ENCODE results near the gene NAXD.

Gene NAXD

GRCh38 chr13:110607675-110608224 lies 7.6 kb upstream of the NAXD start:
- ChIA-PET POLR2A (no interaction called here), CTCF (interaction anchor here (0.8 kb wide), 1 partner anchor 14 kb away, joined by 3 read pairs; no protein-coding TSS in a partner anchor)
- no peak for DNase-seq (ENCODE audit: low read depth, low spot score)
- no peak overlapping the region for H3K4me3 ChIP-seq (ENCODE audit: low read depth, low read length)
- TF ChIP-seq CTCF (IDR thresholded peaks at IDR 0.05; ENCODE audit: insufficient read depth, low read length, missing control alignments): no peak

GRCh38 chr13:110610955-110611595 lies 4.3 kb upstream of the NAXD start:
- CTCF ChIA-PET: interaction anchor here (1.4 to 2.7 kb wide), 2 partner anchors 7 to 18 kb away, joined by 4 to 11 read pairs; no protein-coding TSS in a partner anchor
- POLR2A ChIA-PET: no interaction called here
- no peak overlapping the region for H3K4me3 ChIP-seq (ENCODE audit: low read depth, low read length)
- TF ChIP-seq CTCF (IDR thresholded peaks at IDR 0.05; ENCODE audit: insufficient read depth, low read length, missing control alignments): no peak
- DNase-seq (ENCODE audit: low read depth, low spot score): no peak

GRCh38 chr13:110615005-110615321 lies 382 bp upstream of the NAXD start:
- no peak for TF ChIP-seq CTCF (IDR thresholded peaks at IDR 0.05; ENCODE audit: insufficient read depth, low read length, missing control alignments)
- CTCF ChIA-PET: interaction anchor here (0.9 to 1.3 kb wide), 2 partner anchors 21 to 368 kb away, joined by 3 to 5 read pairs; no protein-coding TSS in a partner anchor
- POLR2A ChIA-PET: interaction anchor here (0.8 to 1.2 kb wide), 5 partner anchors 20 to 226 kb away, joined by 3 to 4 read pairs (median 3); partner anchors contain the start of gene RAB20
- H3K4me3 ChIP-seq (ENCODE audit: low read depth, low read length): peak overlapping the region; percentile 83
- DNase-seq (ENCODE audit: low read depth, low spot score): no peak

GRCh38 chr13:110616103-110617101 lies 1.1 kb downstream of the NAXD start:
- ChIA-PET POLR2A (interaction anchor here (1.0 to 1.2 kb wide), 2 partner anchors 96 to 160 kb away, joined by 3 to 4 read pairs; no protein-coding TSS in a partner anchor), CTCF (interaction anchor here (0.8 to 5.5 kb wide), 7 partner anchors 7 to 370 kb away, joined by 3 to 32 read pairs (median 3); no protein-coding TSS in a partner anchor)
- peak overlapping the region; percentile 83 for H3K4me3 ChIP-seq (ENCODE audit: low read depth, low read length)
- no peak for TF ChIP-seq CTCF (IDR thresholded peaks at IDR 0.05; ENCODE audit: insufficient read depth, low read length, missing control alignments)
- DNase-seq (ENCODE audit: low read depth, low spot score): no peak

GRCh38 chr13:110617321-110618072 lies 2.2 kb downstream of the NAXD start:
- ChIA-PET POLR2A (no interaction called here), CTCF (interaction anchor here (1.1 to 5.5 kb wide), 9 partner anchors 8 to 200 kb away, joined by 3 to 32 read pairs (median 3); no protein-coding TSS in a partner anchor)
- TF ChIP-seq CTCF (IDR thresholded peaks at IDR 0.05; ENCODE audit: insufficient read depth, low read length, missing control alignments): no peak
- no peak overlapping the region; the same call in 1 of the 2 replicates for H3K4me3 ChIP-seq (ENCODE audit: low read depth, low read length)
- no peak for DNase-seq (ENCODE audit: low read depth, low spot score)

Data from AG04449 (cell line).